ENCODE measurements around the gene PPP1R12C.

GRCh38 chr19:55105237-55105636 is 12.2 kb downstream of the PPP1R12C start:
- TF ChIP-seq CTCF (IDR thresholded peaks at IDR 0.05) (no peak), POLR2A (IDR thresholded peaks at IDR 0.05) (no peak)

All from body of pancreas (tissue), 4 donors.